SK-N-SH (cell line): ENCODE data around the gene NRCAM.

Source experiments
- EZH2phosphoT487 ChIP-seq: fragments of 200-600 bp; sonication (generic); IDR thresholded peaks from 2 replicates; pipeline ENCODE4 v1.6.1; 2017; ENCODE audit warnings: low read depth, mixed run types, mild to moderate bottlenecking, antibody characterized with exemption, moderate library complexity, borderline replicate concordance
- FOXM1 ChIP-seq: IDR thresholded peaks from 2 replicates; pipeline ENCODE4 v1.4.0; 2012; ENCODE audit warnings: low read depth, mild to moderate bottlenecking
- MXI1 ChIP-seq: IDR thresholded peaks from 2 replicates; pipeline ENCODE4 v1.6.1; 2012; ENCODE audit warnings: mild to moderate bottlenecking, low read depth, low read length, improper control_type of control experiment
- POLR2AphosphoS5 ChIP-seq: IDR thresholded peaks from 2 replicates; pipeline ENCODE4 v1.6.1; 2012; ENCODE audit warnings: low read depth, low read length
- RAD21 ChIP-seq: IDR thresholded peaks from 2 replicates; pipeline ENCODE4 v1.6.1; 2012; ENCODE audit warnings: mild to moderate bottlenecking, low read length
- REST ChIP-seq: IDR thresholded peaks from 2 replicates; pipeline ENCODE4 v1.6.1; 2012; ENCODE audit warnings: mild to moderate bottlenecking, low read depth, low read length, moderate library complexity
- TF ChIP-seq, protein P1 (sequence below): fragments of 200-600 bp; sonication (generic); IDR thresholded peaks from 2 replicates; pipeline ENCODE4 v1.6.1; 2017; ENCODE audit warnings: antibody characterized with exemption, mild to moderate bottlenecking, moderate library complexity
- TF ChIP-seq, protein P2 (sequence below): IDR thresholded peaks from 2 replicates; pipeline ENCODE4 v1.4.0; 2012; ENCODE audit warnings: low read depth, borderline replicate concordance

GRCh38 chr7:108266491-108266890 is 189.7 kb downstream of the NRCAM start:
- TF ChIP-seq RAD21 (no peak), POLR2AphosphoS5 (no peak), FOXM1 (no peak), MXI1 (no peak), REST (no peak), EZH2phosphoT487 (no peak)
- TF ChIP-seq, protein P1, sequence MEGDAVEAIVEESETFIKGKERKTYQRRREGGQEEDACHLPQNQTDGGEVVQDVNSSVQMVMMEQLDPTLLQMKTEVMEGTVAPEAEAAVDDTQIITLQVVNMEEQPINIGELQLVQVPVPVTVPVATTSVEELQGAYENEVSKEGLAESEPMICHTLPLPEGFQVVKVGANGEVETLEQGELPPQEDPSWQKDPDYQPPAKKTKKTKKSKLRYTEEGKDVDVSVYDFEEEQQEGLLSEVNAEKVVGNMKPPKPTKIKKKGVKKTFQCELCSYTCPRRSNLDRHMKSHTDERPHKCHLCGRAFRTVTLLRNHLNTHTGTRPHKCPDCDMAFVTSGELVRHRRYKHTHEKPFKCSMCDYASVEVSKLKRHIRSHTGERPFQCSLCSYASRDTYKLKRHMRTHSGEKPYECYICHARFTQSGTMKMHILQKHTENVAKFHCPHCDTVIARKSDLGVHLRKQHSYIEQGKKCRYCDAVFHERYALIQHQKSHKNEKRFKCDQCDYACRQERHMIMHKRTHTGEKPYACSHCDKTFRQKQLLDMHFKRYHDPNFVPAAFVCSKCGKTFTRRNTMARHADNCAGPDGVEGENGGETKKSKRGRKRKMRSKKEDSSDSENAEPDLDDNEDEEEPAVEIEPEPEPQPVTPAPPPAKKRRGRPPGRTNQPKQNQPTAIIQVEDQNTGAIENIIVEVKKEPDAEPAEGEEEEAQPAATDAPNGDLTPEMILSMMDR, result no peak
- TF ChIP-seq, protein P2, sequence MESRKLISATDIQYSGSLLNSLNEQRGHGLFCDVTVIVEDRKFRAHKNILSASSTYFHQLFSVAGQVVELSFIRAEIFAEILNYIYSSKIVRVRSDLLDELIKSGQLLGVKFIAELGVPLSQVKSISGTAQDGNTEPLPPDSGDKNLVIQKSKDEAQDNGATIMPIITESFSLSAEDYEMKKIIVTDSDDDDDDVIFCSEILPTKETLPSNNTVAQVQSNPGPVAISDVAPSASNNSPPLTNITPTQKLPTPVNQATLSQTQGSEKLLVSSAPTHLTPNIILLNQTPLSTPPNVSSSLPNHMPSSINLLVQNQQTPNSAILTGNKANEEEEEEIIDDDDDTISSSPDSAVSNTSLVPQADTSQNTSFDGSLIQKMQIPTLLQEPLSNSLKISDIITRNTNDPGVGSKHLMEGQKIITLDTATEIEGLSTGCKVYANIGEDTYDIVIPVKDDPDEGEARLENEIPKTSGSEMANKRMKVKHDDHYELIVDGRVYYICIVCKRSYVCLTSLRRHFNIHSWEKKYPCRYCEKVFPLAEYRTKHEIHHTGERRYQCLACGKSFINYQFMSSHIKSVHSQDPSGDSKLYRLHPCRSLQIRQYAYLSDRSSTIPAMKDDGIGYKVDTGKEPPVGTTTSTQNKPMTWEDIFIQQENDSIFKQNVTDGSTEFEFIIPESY, result no peak
